GM13977 (cell line): ENCODE data around the gene SLC39A2.

ENCODE experiments used
- DNase-seq: peaks from one replicate; pipeline ENCODE4 v3.0.0; 2012; ENCODE audit warnings: low spot score
- CTCF ChIP-seq: IDR thresholded peaks from 2 replicates; pipeline ENCODE4 v1.5.1; 2012; ENCODE audit warnings: mild to moderate bottlenecking, control low read depth; ENCODE audit not compliant: insufficient read depth; ENCODE audit errors: extremely low read depth, missing control alignments
- in situ Hi-C: fragments of 300-500 bp; cut with MboI; formaldehyde crosslinking; loops from one replicate; pipeline ENCODE4 v1.12.0; 2022; ENCODE audit warnings: low sequenced_read_pairs, low pct_unique_long_range_greater_than_20kb, mixed read lengths, inconsistent platforms; ENCODE audit not compliant: unreplicated experiment

Gene SLC39A2

GRCh38 chr14:20970983-20971704 lies 27.9 kb upstream of the SLC39A2 start:
- DNase-seq = peak; percentile 83
- in situ Hi-C loops = no loop called here
- peak; percentile 98 for TF ChIP-seq CTCF

GRCh38 chr14:20971705-20972021 lies 27.4 kb upstream of the SLC39A2 start:
- in situ Hi-C loops = no loop called here
- no peak for DNase-seq
- TF ChIP-seq CTCF = no peak

GRCh38 chr14:20973501-20973900 lies 25.6 kb upstream of the SLC39A2 start:
- TF ChIP-seq CTCF = no peak
- no peak for DNase-seq
- in situ Hi-C loops = no loop called here

- no peak for TF ChIP-seq CTCF
- in situ Hi-C loops = no loop called here
Measured at GRCh38 chr14:20976291-20976690, 22.8 kb upstream of the SLC39A2 start.

GRCh38 chr14:20978687-20979086 lies 20.4 kb upstream of the SLC39A2 start:
- in situ Hi-C loops = no loop called here
- TF ChIP-seq CTCF = no peak
- DNase-seq = no peak

More at GRCh38 chr14:20976291-20976690, 22.8 kb upstream of the SLC39A2 start:
- no peak for DNase-seq

GRCh38 chr14:20980906-20981305 lies 18.2 kb upstream of the SLC39A2 start:
- in situ Hi-C loops = no loop called here
- no peak for DNase-seq
- TF ChIP-seq CTCF = no peak
